ENCODE measurements around the gene ISM2.
A peak's percentile ranks its signal among the peaks of the same experiment; 100 is the strongest.

Gene ISM2

GRCh38 chr14:77467801-77468200 lies 30.8 kb downstream of the ISM2 start:
- no peak for DNase-seq (ENCODE audit: low read depth)

GRCh38 chr14:77459072-77459723 lies 39.4 kb downstream of the ISM2 start:
- peak; percentile 49 for DNase-seq (ENCODE audit: low read depth)

- DNase-seq (ENCODE audit: low read depth) = peak; percentile 32
These were observed 40.2 kb downstream of the ISM2 start for GRCh38 chr14:77458249-77458950.

- peak; percentile 84 for DNase-seq (ENCODE audit: low read depth)
These were observed 40.9 kb downstream of the ISM2 start, which contains the start of the genes AHSA1 and VIPAS39 for GRCh38 chr14:77457522-77458248. Gene AHSA1, plus strand, starts transcription at chr14:77458093. Its CDS starts 97 bp downstream, at chr14:77458190. Gene VIPAS39, minus strand, starts transcription at chr14:77457601. Its CDS starts 3,499 bp downstream, at chr14:77454102.

GRCh38 chr14:77457115-77457521 lies 41.5 kb downstream of the ISM2 start:
- no peak for DNase-seq (ENCODE audit: low read depth)

- no peak for DNase-seq (ENCODE audit: low read depth)
These were observed 42.5 kb downstream of the ISM2 start for GRCh38 chr14:77455966-77456640.

GRCh38 chr14:77442196-77442595 lies 56.4 kb downstream of the ISM2 start:
- no peak for DNase-seq (ENCODE audit: low read depth)

- DNase-seq (ENCODE audit: low read depth) = no peak
These were observed 58.8 kb downstream of the ISM2 start for GRCh38 chr14:77439861-77440260.

- DNase-seq (ENCODE audit: low read depth) = no peak
These were observed 60.0 kb downstream of the ISM2 start for GRCh38 chr14:77438596-77438995.

GRCh38 chr14:77436042-77436441 lies 62.6 kb downstream of the ISM2 start:
- no peak for DNase-seq (ENCODE audit: low read depth)

- no peak for DNase-seq (ENCODE audit: low read depth)
These were observed 72.2 kb downstream of the ISM2 start for GRCh38 chr14:77426396-77426795.

- no peak for DNase-seq (ENCODE audit: low read depth)
These were observed 73.8 kb downstream of the ISM2 start for GRCh38 chr14:77424862-77425261.
